A673 (cell line): ENCODE data around the gene BMP8A. TPM values are rescaled to one million over a fixed set of nuclear protein-coding genes. Genes with fewer than 3 reads are reported as not detected.
"Not testable (repeated sequence)": the region's sequence is repeated elsewhere in the genome, so short reads cannot be mapped to it uniquely, and the experiment has no call there.

Source experiments
- BruUV-seq: library from RNA; stranded (reverse); fragments of 400-500 nt; replicated peaks from 2 replicates; lab custom pipeline; 2021; lab: Mats Ljungman, UMichigan
- CTCF ChIA-PET: fragments of 300-600 bp; sonication (Branson Sonifier 250); formaldehyde crosslinking; loops from one replicate; lab custom pipeline; 2022; ENCODE audit warnings: antibody characterized with exemption; lab: Charles Lee
- POLR2A ChIA-PET: fragments of 300-600 bp; sonication (Branson Sonifier 250); formaldehyde crosslinking; loops from one replicate; lab custom pipeline; 2022; ENCODE audit warnings: antibody characterized with exemption; ENCODE audit not compliant: low non-redundant PET; lab: Charles Lee
- DNase-seq: peaks from one replicate; pipeline ENCODE4 v3.0.0-alpha.2; 2015; ENCODE audit warnings: low spot score
- H3K27ac ChIP-seq: fragments of 200-600 bp; sonication (generic); 2 replicates; pipeline ENCODE4 v1.5.1; 2016; ENCODE audit warnings: mixed run types, low read depth, mild to moderate bottlenecking, mixed read lengths, antibody characterized with exemption, low read length; ENCODE audit not compliant: poor library complexity, severe bottlenecking
- H3K27me3 ChIP-seq: fragments of 200-600 bp; sonication (generic); replicated peaks from 2 replicates; pipeline ENCODE4 v1.6.1; 2017; ENCODE audit warnings: mixed run types, low read depth, mild to moderate bottlenecking, mixed read lengths, antibody characterized with exemption, low read length; ENCODE audit not compliant: insufficient read depth, poor library complexity
- H3K36me3 ChIP-seq: fragments of 200-600 bp; sonication (generic); 2 replicates; pipeline ENCODE4 v1.6.1; 2016; ENCODE audit warnings: mixed run types, mild to moderate bottlenecking, mixed read lengths, antibody characterized with exemption, low read length; ENCODE audit not compliant: insufficient read depth, poor library complexity, severe bottlenecking
- H3K4me1 ChIP-seq: fragments of 200-600 bp; sonication (generic); 2 replicates; pipeline ENCODE4 v1.6.1; 2017; ENCODE audit warnings: mixed run types, mild to moderate bottlenecking, mixed read lengths, antibody characterized with exemption, low read length; ENCODE audit not compliant: insufficient read depth, poor library complexity, severe bottlenecking
- H3K4me3 ChIP-seq: fragments of 200-600 bp; sonication (generic); 2 replicates; pipeline ENCODE4 v1.5.1; 2016; ENCODE audit warnings: low read depth, mixed run types, mild to moderate bottlenecking, mixed read lengths, low read length; ENCODE audit not compliant: poor library complexity, severe bottlenecking
- H3K9me3 ChIP-seq: fragments of 200-600 bp; sonication (generic); 2 replicates; pipeline ENCODE4 v1.6.1; 2016; ENCODE audit warnings: mixed run types, low read depth, mild to moderate bottlenecking, mixed read lengths, antibody characterized with exemption, low read length; ENCODE audit not compliant: poor library complexity, severe bottlenecking
- CTCF ChIP-seq: fragments of 300-800, 200-600 bp; sonication (generic); conservative IDR thresholded peaks from 2 replicates; pipeline ENCODE4 v1.5.1; 2017; ENCODE audit warnings: low read depth, mild to moderate bottlenecking, antibody characterized with exemption, low read length, moderate library complexity, mixed read lengths
- EZH2 ChIP-seq: fragments of 200-600 bp; sonication (generic); IDR thresholded peaks from 2 replicates; pipeline ENCODE4 v1.6.1; 2017; ENCODE audit warnings: borderline replicate concordance, low read depth, mild to moderate bottlenecking, mixed read lengths, antibody characterized with exemption, low read length; ENCODE audit not compliant: poor library complexity, severe bottlenecking
- intact Hi-C: fragments of 100-400 bp; cut with micrococcal nuclease; formaldehyde crosslinking; loops from one replicate; pipeline ENCODE4 v1.10.0; 2022; ENCODE audit not compliant: unreplicated experiment
- total RNA-seq: library from RNA; stranded (reverse); gene quantifications from 2 replicates; pipeline ENCODE4 v1.2.3, GENCODE V29; 2021

BMP8A gene
- total RNA-seq, 1 experiment from 2014 or later: not detected

DNA sequence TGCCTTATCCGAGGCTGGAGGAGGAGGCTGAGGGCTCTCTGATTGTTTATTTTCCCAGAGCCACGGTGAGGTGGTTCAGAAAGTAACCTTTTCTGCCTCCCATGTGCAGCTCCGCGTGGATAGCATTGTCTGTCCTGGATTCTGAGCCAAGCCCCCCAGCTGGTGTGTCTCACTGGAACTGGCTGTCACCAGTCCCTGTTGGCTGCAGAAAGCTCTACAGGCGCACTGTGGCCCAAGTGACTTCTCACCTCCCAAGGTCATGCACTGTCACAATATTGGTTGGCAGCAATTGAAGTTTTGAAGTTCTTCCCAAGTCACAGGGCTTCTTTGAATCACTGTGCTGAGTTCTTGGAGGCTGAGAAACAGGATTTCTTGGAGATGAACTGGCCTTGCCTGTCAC is 8.2 kb downstream of the BMP8A start:
- POLR2A ChIA-PET: no interaction called here

GRCh38 chr1:39500862-39501389 is 9.5 kb downstream of the BMP8A start:
- TF ChIP-seq CTCF: no peak
- no peak for TF ChIP-seq EZH2
- Histone ChIP-seq H3K27me3 (no peaks in the 10 kb centered on the region), H3K27ac (no peak overlapping the region), H3K4me3 (no peak overlapping the region), H3K9me3 (no peaks in the 10 kb centered on the region), H3K36me3 (no peaks in the 10 kb centered on the region), H3K4me1 (no peaks in the 10 kb centered on the region)
- ChIA-PET POLR2A (no interaction called here), CTCF (interaction anchor here (0.6 kb wide), 1 partner anchor 306 kb away, joined by 6 read pairs; no protein-coding TSS in a partner anchor)
- intact Hi-C loops: no loop called here
- no TSS peak for BruUV-seq
- DNase-seq: no peak

More for the DNA sequence above, 8.2 kb downstream of the BMP8A start:
- no peak for TF ChIP-seq EZH2
- H3K27me3 ChIP-seq: no peaks in the 10 kb centered on the region
- no peaks in the 10 kb centered on the region for H3K9me3 ChIP-seq
- CTCF ChIA-PET: no interaction called here
- no peak overlapping the region for H3K27ac ChIP-seq
- H3K36me3 ChIP-seq: no peaks in the 10 kb centered on the region
- intact Hi-C loops: no loop called here
- BruUV-seq: no TSS peak
- H3K4me1 ChIP-seq: no peaks in the 10 kb centered on the region
- no peak overlapping the region for H3K4me3 ChIP-seq
- no peak for DNase-seq

- no peaks in the 10 kb centered on the region for H3K9me3 ChIP-seq
- H3K36me3 ChIP-seq: no peaks in the 10 kb centered on the region
- no TSS peak for BruUV-seq
- no peaks in the 10 kb centered on the region for H3K27me3 ChIP-seq
- POLR2A ChIA-PET: no interaction called here
- DNase-seq: no peak
- intact Hi-C loops: no loop called here
- TF ChIP-seq EZH2 (no peak), CTCF (no peak)
- CTCF ChIA-PET: no interaction called here
- no peak overlapping the region for H3K27ac ChIP-seq
- H3K4me1 ChIP-seq: no peaks in the 10 kb centered on the region
- no peak overlapping the region for H3K4me3 ChIP-seq
These were observed 10.2 kb downstream of the BMP8A start for GRCh38 chr1:39501666-39502065.

- CTCF ChIA-PET, DNase-seq, H3K9me3 ChIP-seq, POLR2A ChIA-PET, intact Hi-C loops, H3K36me3 ChIP-seq, H3K27ac ChIP-seq, H3K4me1 ChIP-seq, H3K27me3 ChIP-seq, BruUV-seq, H3K4me3 ChIP-seq: not testable (repeated sequence)
These were observed 13.0 kb downstream of the BMP8A start for GRCh38 chr1:39504436-39504835.
